ENCODE data around the gene CMIP.
A peak's percentile ranks its signal among the peaks of the same experiment; 100 is the strongest.

Gene CMIP

GRCh38 chr16:81629896-81630634 is 185.5 kb downstream of the CMIP start:
- no peak for DNase-seq

- DNase-seq: no peak
Observed at GRCh38 chr16:81630635-81631031, 186.0 kb downstream of the CMIP start.

- DNase-seq: peak; percentile 69
Observed at GRCh38 chr16:81632392-81633146, 188.0 kb downstream of the CMIP start.

- peak; percentile 12 for DNase-seq
Observed at GRCh38 chr16:81633147-81633619, 188.6 kb downstream of the CMIP start.

GRCh38 chr16:81633680-81634379 is 189.2 kb downstream of the CMIP start:
- DNase-seq: no peak

- no peak for DNase-seq
Observed at GRCh38 chr16:81634380-81635062, 189.9 kb downstream of the CMIP start.

GRCh38 chr16:81635063-81635937 is 190.7 kb downstream of the CMIP start:
- DNase-seq: no peak

- DNase-seq: no peak
Observed at GRCh38 chr16:81636298-81636993, 191.8 kb downstream of the CMIP start.

GRCh38 chr16:81637336-81638235 is 193.0 kb downstream of the CMIP start:
- no peak for DNase-seq

- DNase-seq: no peak
Observed at GRCh38 chr16:81638286-81638945, 193.8 kb downstream of the CMIP start.

GRCh38 chr16:81639348-81639747 is 194.7 kb downstream of the CMIP start:
- DNase-seq: no peak

- no peak for DNase-seq
Observed at GRCh38 chr16:81639931-81640680, 195.5 kb downstream of the CMIP start.

GRCh38 chr16:81640681-81641070 is 196.1 kb downstream of the CMIP start:
- DNase-seq: no peak

GRCh38 chr16:81641395-81642106 is 196.9 kb downstream of the CMIP start:
- no peak for DNase-seq

- no peak for DNase-seq
Observed at GRCh38 chr16:81642107-81642436, 197.5 kb downstream of the CMIP start.

- DNase-seq: no peak
Observed at GRCh38 chr16:81642943-81643342, 198.3 kb downstream of the CMIP start.

- no peak for DNase-seq
Observed at GRCh38 chr16:81645266-81645694, 200.7 kb downstream of the CMIP start.

GRCh38 chr16:81645925-81646324 is 201.3 kb downstream of the CMIP start:
- no peak for DNase-seq
